NCI-H1092 (cell line): ENCODE data around the gene ZNF277.
"Not testable (repeated sequence)": the region's sequence is repeated elsewhere in the genome, so short reads cannot be mapped to it uniquely, and the experiment has no call there.

Experiments
- DNase-seq: peaks from one replicate; lab custom pipeline; 2025; lab: John Stamatoyannopoulos, UW

ZNF277 gene

GRCh38 chr7:112296432-112296831 lies 89.9 kb downstream of the ZNF277 start:
- no peak for DNase-seq

- DNase-seq: no peak
Measured at GRCh38 chr7:112297681-112298080, 91.2 kb downstream of the ZNF277 start.

- DNase-seq: no peak
Measured at GRCh38 chr7:112298543-112299100, 92.1 kb downstream of the ZNF277 start.

GRCh38 chr7:112300072-112300471 lies 93.6 kb downstream of the ZNF277 start:
- DNase-seq: no peak

- no peak for DNase-seq
Measured at GRCh38 chr7:112300831-112301407, 94.4 kb downstream of the ZNF277 start.

GRCh38 chr7:112302566-112302965 lies 96.1 kb downstream of the ZNF277 start:
- no peak for DNase-seq

- no peak for DNase-seq
Measured at GRCh38 chr7:112306903-112307302, 100.4 kb downstream of the ZNF277 start.

- DNase-seq: no peak
Measured at GRCh38 chr7:112307506-112307905, 101.0 kb downstream of the ZNF277 start.

- DNase-seq: no peak
Measured at GRCh38 chr7:112308974-112309373, 102.5 kb downstream of the ZNF277 start.

- DNase-seq: not testable (repeated sequence)
Measured at GRCh38 chr7:112316803-112317202, 110.3 kb downstream of the ZNF277 start.

GRCh38 chr7:112322070-112322469 lies 115.6 kb downstream of the ZNF277 start:
- DNase-seq: no peak

GRCh38 chr7:112327566-112327965 lies 121.1 kb downstream of the ZNF277 start:
- no peak for DNase-seq

GRCh38 chr7:112331492-112331891 lies 125.0 kb downstream of the ZNF277 start:
- no peak for DNase-seq

GRCh38 chr7:112334366-112334765 lies 127.9 kb downstream of the ZNF277 start:
- DNase-seq: no peak

GRCh38 chr7:112336261-112336660 lies 129.8 kb downstream of the ZNF277 start:
- no peak for DNase-seq

- no peak for DNase-seq
Measured at GRCh38 chr7:112336936-112337576, 130.6 kb downstream of the ZNF277 start.

GRCh38 chr7:112337892-112338291 lies 131.4 kb downstream of the ZNF277 start:
- DNase-seq: no peak

- no peak for DNase-seq
Measured at GRCh38 chr7:112338786-112339185, 132.3 kb downstream of the ZNF277 start.

GRCh38 chr7:112341464-112341863 lies 135.0 kb downstream of the ZNF277 start:
- no peak for DNase-seq

GRCh38 chr7:112346381-112347060 lies 140.0 kb downstream of the ZNF277 start:
- no peak for DNase-seq

GRCh38 chr7:112347088-112347487 lies 140.6 kb downstream of the ZNF277 start:
- no peak for DNase-seq

GRCh38 chr7:112350585-112350984 lies 144.1 kb downstream of the ZNF277 start:
- no peak for DNase-seq

- no peak for DNase-seq
Measured at GRCh38 chr7:112356596-112356995, 150.1 kb downstream of the ZNF277 start.
